Stimulated activated CD4-positive, alpha-beta T cell treated with anti-CD3 and anti-CD28 coated beads, Interleukin-2, amount 100 ng/mL, for 4 hours (primary cell): Measurements from ENCODE around the gene SH3TC1.
A peak's percentile ranks its signal among the peaks of the same experiment; 100 is the strongest.

ENCODE experiments used
- DNase-seq: peaks from one replicate; pipeline ENCODE4 v3.0.0-alpha.2; 2020; ENCODE audit warnings: low read depth

The SH3TC1 gene

GRCh38 chr4:8230033-8230432 lies 30.9 kb downstream of the SH3TC1 start:
- no peak for DNase-seq

GRCh38 chr4:8230891-8231290 lies 31.8 kb downstream of the SH3TC1 start:
- DNase-seq, result no peak

DNA sequence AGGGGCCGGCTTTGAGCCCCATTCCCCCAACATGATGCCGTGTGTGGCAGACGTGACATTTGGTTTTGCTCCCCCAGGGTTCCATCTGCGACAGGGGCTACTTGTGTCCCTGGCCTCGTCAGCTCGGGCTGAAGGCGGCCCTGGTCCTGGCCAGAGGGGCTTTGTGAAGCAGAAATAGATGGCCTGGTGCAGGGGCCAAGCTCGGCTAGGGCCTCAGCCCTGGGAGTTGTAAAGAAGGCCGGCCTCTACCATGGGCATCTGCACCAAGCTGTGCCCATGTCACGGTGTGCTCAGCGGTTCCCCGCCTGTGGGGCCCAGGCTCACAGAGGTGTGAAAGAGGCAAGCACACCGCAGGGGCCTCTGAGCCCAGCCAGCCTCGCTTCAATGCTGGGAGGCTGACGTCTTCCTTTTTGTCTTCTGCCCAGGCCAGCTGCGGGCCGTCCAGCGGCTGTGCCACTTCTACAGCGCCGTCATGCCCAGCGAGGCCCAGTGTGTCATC lies 32.5 kb downstream of the SH3TC1 start:
- no peak for DNase-seq

DNA sequence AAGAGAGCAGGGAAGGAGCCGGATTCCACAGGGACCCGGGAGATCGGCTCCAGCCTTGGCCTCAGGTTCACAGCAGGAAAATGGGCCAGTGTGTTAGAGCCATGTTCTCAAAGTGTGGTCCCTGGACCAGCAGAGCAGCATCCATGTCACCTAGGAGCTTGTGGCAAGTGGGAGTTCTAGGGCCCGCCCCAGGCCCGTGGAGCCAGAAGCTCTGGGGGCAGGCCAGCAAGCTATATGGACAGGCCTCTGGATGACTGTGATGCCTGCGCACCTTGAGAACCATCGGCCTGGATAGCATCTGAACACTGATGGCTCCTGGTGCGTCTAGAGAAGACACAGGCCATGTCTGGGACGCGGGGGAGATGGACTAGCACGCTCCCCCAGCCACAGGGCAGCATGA lies 33.7 kb downstream of the SH3TC1 start:
- no peak for DNase-seq

- DNase-seq, result no peak
Observed at GRCh38 chr4:8233672-8234484, 34.8 kb downstream of the SH3TC1 start.

GRCh38 chr4:8234715-8235114 lies 35.6 kb downstream of the SH3TC1 start:
- no peak for DNase-seq

- DNase-seq, result no peak
Observed at GRCh38 chr4:8235224-8235623, 36.1 kb downstream of the SH3TC1 start.

DNA sequence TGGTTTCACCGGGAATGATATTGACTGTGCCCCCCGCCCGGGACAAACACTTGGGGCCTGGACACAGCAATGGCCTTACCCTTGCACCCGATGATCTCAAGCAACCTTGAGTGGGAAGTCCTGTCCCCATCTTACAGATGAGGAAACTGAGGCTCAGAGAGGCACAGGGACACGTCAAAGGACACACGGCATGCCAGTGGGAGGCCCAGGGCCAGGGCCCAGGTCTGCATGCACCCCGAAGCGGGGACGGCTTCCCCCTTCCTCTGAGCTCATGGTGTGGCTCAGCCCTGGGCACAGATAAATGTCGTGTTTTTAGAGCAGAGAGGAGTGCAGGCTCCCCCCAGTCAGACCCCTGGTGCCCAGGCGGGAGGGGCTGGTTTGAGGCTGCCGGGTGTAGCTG lies 36.6 kb downstream of the SH3TC1 start:
- DNase-seq, result no peak

DNA sequence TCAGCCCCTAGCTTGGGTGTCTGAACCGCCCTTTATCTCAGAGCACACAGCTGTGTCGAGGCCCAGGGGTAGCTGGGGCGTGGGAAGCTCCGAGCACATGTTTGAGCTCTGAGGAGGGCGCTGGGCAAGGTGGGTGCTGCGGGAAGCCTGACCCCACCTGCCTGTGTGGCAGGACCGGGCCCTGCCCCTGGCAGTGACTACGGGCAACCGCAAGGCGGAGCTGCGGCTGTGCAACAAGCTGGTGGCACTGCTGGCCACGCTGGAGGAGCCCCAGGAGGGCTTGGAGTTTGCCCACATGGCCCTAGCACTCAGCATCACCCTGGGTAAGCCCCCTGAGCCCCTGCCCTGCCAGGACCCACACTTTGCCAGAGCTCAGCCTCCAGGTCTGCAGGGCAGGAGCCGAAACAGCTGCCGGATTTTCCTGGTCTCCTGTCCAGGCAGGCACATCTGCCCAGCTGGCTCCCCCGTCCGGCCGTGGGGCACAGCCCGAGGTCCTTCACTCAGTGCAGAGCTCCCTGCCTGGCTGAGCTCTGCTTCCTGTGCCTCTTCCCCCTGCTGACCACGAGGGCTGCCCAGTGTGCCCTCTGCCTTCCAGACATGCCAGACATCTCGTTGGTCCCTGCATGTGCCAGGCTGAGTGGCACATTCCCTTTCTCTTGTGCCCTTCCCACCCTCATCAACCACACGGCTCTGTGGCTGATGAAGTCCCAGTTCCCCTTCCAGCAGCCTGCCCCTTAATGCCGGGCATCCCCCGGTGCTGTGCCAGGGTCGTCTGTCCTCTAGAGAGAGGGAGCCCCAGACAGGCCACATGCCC lies 37.2 kb downstream of the SH3TC1 start:
- no peak for DNase-seq

GRCh38 chr4:8236920-8237195 lies 37.8 kb downstream of the SH3TC1 start:
- DNase-seq, result no peak

GRCh38 chr4:8237256-8237989 lies 38.3 kb downstream of the SH3TC1 start:
- no peak for DNase-seq

GRCh38 chr4:8238036-8238511 lies 39.0 kb downstream of the SH3TC1 start:
- no peak for DNase-seq

- no peak for DNase-seq
Observed at GRCh38 chr4:8238515-8239053, 39.5 kb downstream of the SH3TC1 start.

- no peak for DNase-seq
Observed at GRCh38 chr4:8239226-8239625, 40.1 kb downstream of the SH3TC1 start.

- DNase-seq, result no peak
Observed at GRCh38 chr4:8239661-8240060, 40.6 kb downstream of the SH3TC1 start.

- no peak for DNase-seq
Observed at GRCh38 chr4:8240211-8241041, 41.3 kb downstream of the SH3TC1 start.

DNA sequence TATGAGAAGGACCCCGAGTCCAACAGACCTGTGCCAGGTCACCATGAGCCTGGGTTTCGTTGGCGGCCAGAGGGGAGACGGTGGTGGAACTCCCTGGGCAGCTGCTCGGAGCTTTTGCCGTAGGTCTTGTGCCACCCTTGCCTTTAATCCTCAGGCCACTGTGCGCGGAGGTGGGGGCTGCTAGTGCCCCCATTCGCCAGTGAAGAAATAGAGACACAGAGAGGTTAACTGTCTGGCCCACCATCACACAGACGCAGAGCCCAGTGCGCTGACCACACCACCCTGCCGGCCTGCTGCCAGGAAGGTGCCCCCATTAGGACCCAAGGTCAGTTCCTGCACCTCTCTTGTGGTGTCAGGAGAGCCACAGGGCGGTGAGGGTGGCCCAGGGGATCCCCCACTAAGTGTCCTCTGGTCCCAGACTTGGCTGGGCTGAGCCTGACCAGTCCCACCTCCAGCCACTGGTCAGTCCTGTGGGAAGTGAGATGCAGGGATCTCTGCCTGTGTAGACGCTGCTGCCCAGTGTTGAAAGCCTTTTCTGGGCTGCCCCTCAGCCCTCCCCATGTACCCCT lies 42.2 kb downstream of the SH3TC1 start:
- DNase-seq, result no peak

- peak; percentile 62 for DNase-seq
Observed at GRCh38 chr4:8241895-8242696, 43.0 kb downstream of the SH3TC1 start.

DNA sequence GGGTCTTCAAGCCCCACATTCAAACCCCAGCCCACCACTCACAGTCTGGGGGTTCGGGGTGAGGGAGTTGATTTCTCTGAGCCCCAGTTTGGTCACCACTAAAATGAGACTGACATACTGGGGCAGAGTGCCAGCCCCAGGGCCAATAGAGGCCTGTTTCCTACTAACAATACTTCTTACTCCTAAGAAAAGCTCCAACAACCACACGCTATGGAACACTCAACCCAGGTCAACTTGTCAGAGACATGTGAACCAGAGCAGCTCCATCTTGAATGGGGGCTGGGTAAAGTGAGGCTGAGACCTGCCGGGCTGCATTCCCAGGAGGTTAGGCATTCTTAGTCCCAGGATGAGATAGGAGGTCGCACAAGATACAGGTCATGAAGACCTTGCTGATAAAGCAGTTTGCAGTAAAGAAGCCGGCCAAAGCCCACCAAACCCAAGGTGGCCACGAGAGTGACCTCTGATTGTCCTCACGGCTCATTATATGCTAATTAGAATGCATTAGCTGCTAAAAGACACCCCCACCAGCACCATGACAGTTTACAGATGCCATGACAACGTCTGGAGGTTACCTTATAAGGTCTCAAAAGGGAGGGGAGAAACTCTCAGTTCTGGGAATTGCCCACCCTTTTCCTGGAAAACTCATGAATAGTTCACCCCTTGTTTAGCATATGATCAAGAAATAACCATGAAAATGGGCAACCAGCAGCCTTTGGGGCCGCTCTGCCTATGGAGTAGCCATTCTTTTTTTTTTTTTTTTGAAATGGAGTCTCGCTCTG lies 43.9 kb downstream of the SH3TC1 start:
- no peak for DNase-seq
